Measurements from ENCODE around the gene HPCAL4. TPM values are rescaled to one million over a fixed set of nuclear protein-coding genes. Genes with fewer than 3 reads are reported as not detected.
A peak's percentile ranks its signal among the peaks of the same experiment; 100 is the strongest.

The HPCAL4 gene
- total RNA-seq (2014; rRNA removed; shearing (Covaris generic); ENCODE audit: low replicate concordance) = 0.15 TPM in 1 of 2 replicates, not detected in the other

DNA sequence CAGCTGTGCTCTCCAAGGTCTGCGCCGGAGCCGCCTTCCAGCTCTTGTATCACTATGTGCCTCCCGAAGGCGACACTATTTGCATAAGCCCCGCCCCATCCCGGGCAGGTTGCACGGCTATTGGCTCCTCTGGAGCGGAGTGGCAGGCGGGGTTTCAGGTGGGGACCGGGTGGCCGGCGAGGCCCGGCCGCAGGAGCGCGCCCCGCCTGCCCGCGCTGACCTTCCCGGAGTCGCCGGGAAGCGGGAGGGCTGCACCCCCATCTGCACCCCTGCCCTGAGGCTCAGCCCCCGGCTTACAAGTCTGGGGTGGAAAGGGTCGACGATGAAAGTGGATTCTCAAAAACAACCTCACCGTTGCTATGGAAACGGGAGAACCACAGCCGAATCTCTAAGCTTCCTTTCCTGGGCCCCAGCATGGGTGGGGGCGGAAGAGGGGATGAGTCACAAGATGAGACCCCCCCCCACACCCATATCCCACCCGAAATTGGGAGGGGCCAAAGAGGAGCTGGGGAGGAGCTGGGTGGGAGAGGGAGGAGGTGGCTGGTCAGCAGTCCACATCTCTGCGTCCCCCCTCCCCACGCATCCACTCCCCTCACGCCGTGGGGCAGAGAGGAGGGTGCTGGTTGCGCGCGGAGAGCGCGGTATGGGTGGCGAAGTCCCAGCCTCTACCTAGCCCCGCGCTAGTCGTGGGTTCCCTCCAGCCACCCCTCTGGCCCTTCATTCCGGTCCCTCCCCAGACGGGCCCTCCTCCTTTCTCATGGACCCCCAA is at the start of gene HPCAL4:
TSS of gene HPCAL4 (minus strand) at position 51 of the 769 bp plus-strand sequence. CDS start 6,830 bp downstream, outside the sequence.
- H3K9me3 ChIP-seq (ENCODE audit: low read length) = no peaks in the 10 kb centered on the region
- peak; percentile 88 for DNase-seq
- H3K4me1 ChIP-seq (ENCODE audit: low read length) = peaks cover 4% of the 10 kb centered on the region; the same call in 1 of the 2 replicates
- H2AFZ ChIP-seq (ENCODE audit: low read length) = no peak within 1 kb of the TSS
- H3K79me2 ChIP-seq (ENCODE audit: low read length) = no peaks in the 10 kb centered on the region
- no peaks in the 10 kb centered on the region for H3K27me3 ChIP-seq (ENCODE audit: low read length)
- H3K9ac ChIP-seq (ENCODE audit: low read length) = peak within 1 kb of the TSS; percentile 48; the same call in 1 of the 2 replicates
- no peaks in the 10 kb centered on the region for H3K9me2 ChIP-seq (replicated peaks; ENCODE audit: insufficient read depth, low read length)
- no peaks in the 10 kb centered on the region for H3K36me3 ChIP-seq (ENCODE audit: insufficient read depth, low read length)
- peak within 1 kb of the TSS; percentile 36; the same call in 1 of the 2 replicates for H3K4me3 ChIP-seq (ENCODE audit: low read length)
- no peak within 1 kb of the TSS for H3K27ac ChIP-seq (ENCODE audit: low read length)
- peak within 1 kb of the TSS; percentile 61 for H3K4me2 ChIP-seq (ENCODE audit: low read depth, low read length, poor library complexity, severe bottlenecking)
- 0 out of 2 replicates have a peak, but pooled peaks cover 4% of the 10 kb centered on the region for H4K20me1 ChIP-seq (ENCODE audit: insufficient read depth, low read depth, low read length)

DNA sequence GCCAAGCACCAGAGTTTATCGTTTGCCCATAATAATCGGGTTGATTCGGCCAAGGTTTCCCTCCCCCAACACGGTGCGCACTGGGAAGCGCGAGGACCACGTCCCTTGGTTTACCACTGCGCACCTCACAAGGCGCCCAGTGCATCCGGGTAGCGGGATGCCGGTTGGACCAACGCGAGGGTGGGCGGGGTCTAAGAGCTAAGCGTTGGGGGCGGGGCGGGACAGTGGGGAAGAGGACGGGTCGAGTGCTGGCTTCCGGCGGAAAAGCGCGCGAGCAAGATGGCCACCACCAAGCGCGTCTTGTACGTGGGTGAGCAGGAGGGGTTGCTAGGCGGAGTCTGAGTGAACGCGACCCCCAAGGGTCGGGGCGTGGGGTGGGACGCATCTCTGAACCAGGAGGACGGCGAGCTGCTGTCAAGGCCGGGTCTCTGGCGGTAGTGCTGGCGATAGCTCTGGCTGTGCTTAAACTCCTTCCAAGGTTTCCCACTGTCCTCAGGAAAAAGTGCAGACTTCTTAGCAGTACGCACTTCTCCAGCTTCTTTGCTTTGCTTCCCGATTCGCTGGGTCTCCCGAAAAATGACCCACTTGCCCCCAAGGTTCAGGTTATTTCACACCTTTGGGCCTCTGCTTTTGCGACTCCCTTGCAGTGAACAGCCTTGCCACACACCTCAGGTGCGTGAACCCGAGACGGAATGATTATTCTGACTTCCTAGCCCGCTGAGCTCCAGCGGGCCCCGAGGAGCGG is 47.6 kb upstream of the HPCAL4 start, which contains the start of gene PPIE:
TSS of gene PPIE (plus strand) at position 261 of the 745 bp plus-strand sequence. CDS start at position 280, 19 bp downstream.
- peaks cover 29% of the 10 kb centered on the region for H3K79me2 ChIP-seq (ENCODE audit: low read length)
- peaks cover 24% of the 10 kb centered on the region for H3K4me1 ChIP-seq (ENCODE audit: low read length)
- H3K9me3 ChIP-seq (ENCODE audit: low read length) = no peaks in the 10 kb centered on the region
- H3K27me3 ChIP-seq (ENCODE audit: low read length) = no peaks in the 10 kb centered on the region
- peak within 1 kb of the TSS; percentile 78 for H3K4me2 ChIP-seq (ENCODE audit: low read depth, low read length, poor library complexity, severe bottlenecking)
- peak; percentile 98 for DNase-seq
- peak within 1 kb of the TSS; percentile 72; the same call in 1 of the 2 replicates for H2AFZ ChIP-seq (ENCODE audit: low read length)
- H3K27ac ChIP-seq (ENCODE audit: low read length) = no peak within 1 kb of the TSS
- H3K36me3 ChIP-seq (ENCODE audit: insufficient read depth, low read length) = peaks cover 23% of the 10 kb centered on the region; the same call in 1 of the 2 replicates
- H3K9ac ChIP-seq (ENCODE audit: low read length) = peak within 1 kb of the TSS; percentile 80
- peaks cover 6% of the 10 kb centered on the region; the same call in 1 of the 2 replicates for H3K9me2 ChIP-seq (replicated peaks; ENCODE audit: insufficient read depth, low read length)
- no peaks in the 10 kb centered on the region for H4K20me1 ChIP-seq (ENCODE audit: insufficient read depth, low read depth, low read length)
- peak within 1 kb of the TSS; percentile 96 for H3K4me3 ChIP-seq (ENCODE audit: low read length)

DNA sequence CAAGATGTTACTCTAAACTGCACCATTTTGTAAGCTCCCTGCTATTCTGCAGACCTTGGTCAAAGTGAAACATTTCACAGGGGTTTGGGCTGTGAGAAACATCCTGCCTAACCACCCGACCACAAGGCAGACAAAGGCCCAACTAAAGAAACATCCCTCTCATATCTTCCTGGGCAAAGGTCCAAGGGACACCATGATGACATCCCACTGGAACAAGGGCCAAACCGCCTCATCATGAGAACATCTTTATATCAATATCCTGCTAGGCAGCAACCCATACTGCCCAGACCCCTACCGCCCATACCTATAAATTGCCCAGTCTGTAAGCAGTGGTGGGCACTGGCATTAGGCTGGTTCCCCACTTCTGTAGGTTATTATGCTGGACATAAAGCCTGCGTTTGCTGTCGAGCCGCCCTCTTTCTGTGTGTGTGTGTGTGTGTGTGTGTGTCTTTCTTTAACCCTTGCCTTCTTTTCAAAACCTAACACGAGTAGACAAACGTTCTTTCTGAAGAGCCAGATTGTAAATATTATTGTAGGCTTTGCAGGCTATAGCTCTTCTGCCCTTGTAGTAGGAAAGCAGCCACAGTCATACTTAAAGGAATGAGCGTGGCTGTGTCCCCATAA is 46.4 kb upstream of the HPCAL4 start:
- Histone ChIP-seq H3K36me3 (ENCODE audit: insufficient read depth, low read length) (peaks cover 13% of the 10 kb centered on the region; the same call in 1 of the 2 replicates), H4K20me1 (ENCODE audit: insufficient read depth, low read depth, low read length) (no peaks in the 10 kb centered on the region), H3K9me3 (ENCODE audit: low read length) (no peaks in the 10 kb centered on the region), H3K4me1 (ENCODE audit: low read length) (peaks cover 24% of the 10 kb centered on the region), H3K9me2 (replicated peaks; ENCODE audit: insufficient read depth, low read length) (peaks cover 6% of the 10 kb centered on the region; the same call in 1 of the 2 replicates), H2AFZ (ENCODE audit: low read length) (0 out of 2 replicates have a peak overlapping the region, but pooled peaks have one; percentile 38), H3K4me2 (ENCODE audit: low read depth, low read length, poor library complexity, severe bottlenecking) (no peak overlapping the region), H3K4me3 (ENCODE audit: low read length) (no peak overlapping the region), H3K79me2 (ENCODE audit: low read length) (peaks cover 29% of the 10 kb centered on the region), H3K9ac (ENCODE audit: low read length) (no peak overlapping the region), H3K27ac (ENCODE audit: low read length) (no peak overlapping the region), H3K27me3 (ENCODE audit: low read length) (no peaks in the 10 kb centered on the region)
- DNase-seq = no peak

DNA sequence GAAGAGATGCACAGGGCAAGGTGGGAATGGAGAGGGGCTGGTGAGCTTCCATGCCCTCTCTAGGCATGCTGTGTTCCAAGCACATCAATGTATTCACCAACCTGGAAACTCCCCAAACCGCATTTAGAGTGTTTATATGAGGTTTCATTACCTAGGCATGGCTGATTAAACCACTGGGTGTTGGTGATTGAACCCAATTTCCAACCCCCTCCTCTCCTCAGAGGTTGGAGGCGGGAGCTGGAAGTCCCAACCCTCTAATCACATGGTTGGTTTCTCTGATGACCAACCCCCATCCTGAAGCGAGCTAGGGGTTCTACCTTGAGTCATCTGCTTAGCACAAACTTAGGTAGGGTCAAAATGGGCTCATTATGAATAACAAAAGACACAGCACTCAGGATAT is 44.5 kb upstream of the HPCAL4 start:
- DNase-seq = no peak
- no peak overlapping the region for H2AFZ ChIP-seq (ENCODE audit: low read length)
- no peak overlapping the region for H3K4me3 ChIP-seq (ENCODE audit: low read length)
- H3K36me3 ChIP-seq (ENCODE audit: insufficient read depth, low read length) = 0 out of 2 replicates have a peak, but pooled peaks cover under 1% of the 10 kb centered on the region
- no peaks in the 10 kb centered on the region for H4K20me1 ChIP-seq (ENCODE audit: insufficient read depth, low read depth, low read length)
- H3K9ac ChIP-seq (ENCODE audit: low read length) = no peak overlapping the region
- H3K4me2 ChIP-seq (ENCODE audit: low read depth, low read length, poor library complexity, severe bottlenecking) = no peak overlapping the region
- H3K79me2 ChIP-seq (ENCODE audit: low read length) = peaks cover 20% of the 10 kb centered on the region
- H3K4me1 ChIP-seq (ENCODE audit: low read length) = peaks cover 19% of the 10 kb centered on the region
- H3K9me3 ChIP-seq (ENCODE audit: low read length) = no peaks in the 10 kb centered on the region
- H3K27me3 ChIP-seq (ENCODE audit: low read length) = no peaks in the 10 kb centered on the region
- peaks cover 6% of the 10 kb centered on the region; the same call in 1 of the 2 replicates for H3K9me2 ChIP-seq (replicated peaks; ENCODE audit: insufficient read depth, low read length)
- no peak overlapping the region for H3K27ac ChIP-seq (ENCODE audit: low read length)

DNA sequence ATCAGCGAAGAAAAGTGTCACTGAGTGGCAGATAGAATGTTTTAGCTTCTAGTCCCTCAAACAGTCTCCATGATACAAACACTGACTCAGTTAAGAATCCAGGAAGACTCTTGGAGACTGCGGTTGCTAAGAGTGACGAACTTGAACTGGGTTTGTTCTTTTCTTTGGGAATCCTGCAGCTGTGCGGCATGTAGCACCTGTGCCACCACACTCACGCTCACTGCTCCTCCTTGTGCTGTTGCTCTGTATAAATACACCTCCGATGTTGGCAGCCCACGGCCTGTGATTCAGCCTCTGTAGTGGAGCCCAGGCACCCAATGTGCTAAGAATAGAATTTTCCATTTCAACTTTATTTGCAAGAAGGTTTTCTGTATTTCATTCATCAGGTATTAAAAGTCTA is 41.9 kb upstream of the HPCAL4 start:
- H3K4me1 ChIP-seq (ENCODE audit: low read length) = 0 out of 2 replicates have a peak, but pooled peaks cover under 1% of the 10 kb centered on the region
- no peak for DNase-seq
- no peaks in the 10 kb centered on the region for H4K20me1 ChIP-seq (ENCODE audit: insufficient read depth, low read depth, low read length)
- 0 out of 2 replicates have a peak overlapping the region, but pooled peaks have one; percentile 8 for H3K9ac ChIP-seq (ENCODE audit: low read length)
- no peak overlapping the region for H3K27ac ChIP-seq (ENCODE audit: low read length)
- H3K9me3 ChIP-seq (ENCODE audit: low read length) = no peaks in the 10 kb centered on the region
- H3K9me2 ChIP-seq (replicated peaks; ENCODE audit: insufficient read depth, low read length) = peaks cover 6% of the 10 kb centered on the region; the same call in 1 of the 2 replicates
- H3K4me3 ChIP-seq (ENCODE audit: low read length) = no peak overlapping the region
- no peaks in the 10 kb centered on the region for H3K27me3 ChIP-seq (ENCODE audit: low read length)
- no peak overlapping the region for H2AFZ ChIP-seq (ENCODE audit: low read length)
- no peaks in the 10 kb centered on the region for H3K36me3 ChIP-seq (ENCODE audit: insufficient read depth, low read length)
- H3K79me2 ChIP-seq (ENCODE audit: low read length) = no peaks in the 10 kb centered on the region
- no peak overlapping the region for H3K4me2 ChIP-seq (ENCODE audit: low read depth, low read length, poor library complexity, severe bottlenecking)

DNA sequence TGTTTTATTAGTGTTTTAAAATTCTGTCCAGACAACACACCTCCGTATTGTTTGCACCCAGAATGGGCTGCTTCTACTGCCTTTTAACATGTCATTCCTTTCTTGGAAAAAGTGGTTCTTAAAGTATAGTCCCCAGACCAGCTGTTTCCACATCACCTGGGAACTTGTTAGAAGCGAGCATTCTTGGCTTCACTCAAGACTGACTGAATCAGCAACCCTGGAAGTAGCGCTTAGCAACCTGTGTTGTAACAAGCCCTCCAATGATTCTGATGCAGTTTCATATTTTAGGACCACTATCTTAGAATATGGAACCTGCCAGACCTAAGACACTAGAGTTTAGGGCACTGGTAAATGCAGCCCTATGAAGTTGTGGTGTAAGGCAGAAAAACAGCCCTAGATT is 41.5 kb upstream of the HPCAL4 start:
- Histone ChIP-seq H4K20me1 (ENCODE audit: insufficient read depth, low read depth, low read length) (no peaks in the 10 kb centered on the region), H3K4me1 (ENCODE audit: low read length) (no peaks in the 10 kb centered on the region), H3K79me2 (ENCODE audit: low read length) (no peaks in the 10 kb centered on the region), H3K36me3 (ENCODE audit: insufficient read depth, low read length) (no peaks in the 10 kb centered on the region), H3K9me2 (replicated peaks; ENCODE audit: insufficient read depth, low read length) (peaks cover 2% of the 10 kb centered on the region; the same call in 1 of the 2 replicates), H3K4me3 (ENCODE audit: low read length) (no peak overlapping the region), H2AFZ (ENCODE audit: low read length) (no peak overlapping the region), H3K4me2 (ENCODE audit: low read depth, low read length, poor library complexity, severe bottlenecking) (no peak overlapping the region), H3K9me3 (ENCODE audit: low read length) (no peaks in the 10 kb centered on the region), H3K27ac (ENCODE audit: low read length) (no peak overlapping the region), H3K9ac (ENCODE audit: low read length) (0 out of 2 replicates have a peak overlapping the region, but pooled peaks have one; percentile 8), H3K27me3 (ENCODE audit: low read length) (no peaks in the 10 kb centered on the region)
- DNase-seq = no peak

DNA sequence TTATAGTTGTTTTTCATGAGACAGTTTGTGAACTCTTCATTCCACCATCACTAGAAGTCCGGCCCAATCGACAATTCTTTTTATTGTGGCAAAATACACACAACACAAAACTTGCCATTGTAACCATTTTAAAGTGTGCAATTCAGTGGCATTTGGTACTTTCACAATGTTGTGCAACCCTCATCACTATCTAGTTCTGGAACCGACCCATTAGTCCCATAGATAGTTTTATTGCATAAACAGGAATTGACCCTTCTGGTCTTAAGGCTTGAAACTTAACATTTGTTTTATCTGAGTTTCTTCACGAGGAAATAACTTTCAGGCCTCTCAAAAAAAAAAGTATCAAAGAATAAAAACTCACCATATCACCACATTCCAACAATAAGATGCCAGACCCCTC is 38.6 kb upstream of the HPCAL4 start:
- no peaks in the 10 kb centered on the region for H3K36me3 ChIP-seq (ENCODE audit: insufficient read depth, low read length)
- no peaks in the 10 kb centered on the region for H3K79me2 ChIP-seq (ENCODE audit: low read length)
- no peak overlapping the region for H2AFZ ChIP-seq (ENCODE audit: low read length)
- no peaks in the 10 kb centered on the region for H3K9me2 ChIP-seq (replicated peaks; ENCODE audit: insufficient read depth, low read length)
- no peaks in the 10 kb centered on the region for H3K9me3 ChIP-seq (ENCODE audit: low read length)
- H3K27ac ChIP-seq (ENCODE audit: low read length) = no peak overlapping the region
- no peaks in the 10 kb centered on the region for H4K20me1 ChIP-seq (ENCODE audit: insufficient read depth, low read depth, low read length)
- H3K4me3 ChIP-seq (ENCODE audit: low read length) = no peak overlapping the region
- no peak for DNase-seq
- no peak overlapping the region for H3K4me2 ChIP-seq (ENCODE audit: low read depth, low read length, poor library complexity, severe bottlenecking)
- H3K4me1 ChIP-seq (ENCODE audit: low read length) = no peaks in the 10 kb centered on the region
- H3K9ac ChIP-seq (ENCODE audit: low read length) = no peak overlapping the region
- H3K27me3 ChIP-seq (ENCODE audit: low read length) = no peaks in the 10 kb centered on the region
